Heart right ventricle (tissue), 16 donors: ENCODE data around the gene POLA1. TPM values are rescaled to one million over a fixed set of nuclear protein-coding genes. Genes with fewer than 3 reads are reported as not detected.

Experiments used
- ATAC-seq, 8 donors: fragments of 200-7000 bp; cut with Tn5 transposase; one replicate each; pipeline ENCODE4 v1.9.1; 2020; ENCODE audit warnings: mild to moderate bottlenecking in 8 of 8, moderate library complexity in 8 of 8, moderate number of reproducible peaks in 1 of 8
- DNase-seq, 2 donors: peaks; one replicate each; pipeline ENCODE4 v3.0.0-alpha.2; 2020
- H3K27ac ChIP-seq, 10 donors: fragments of 200-600 bp; sonication (generic) in 2 of 10; one replicate each; pipeline versions ENCODE4 v1.5.0 to v1.8.0; 2020 to 2022; ENCODE audit warnings: mild to moderate bottlenecking in 3 of 10
- H3K27me3 ChIP-seq, 7 donors: fragments of 200-600 bp; one replicate each; pipeline ENCODE4 v1.8.0; 2021 to 2022; ENCODE audit warnings: mild to moderate bottlenecking in 2 of 7
- H3K36me3 ChIP-seq, 9 donors: fragments of 200-600 bp; sonication (generic) in 1 of 9; one replicate each; pipeline versions ENCODE4 v1.5.0 to v1.8.0; 2020 to 2022; ENCODE audit warnings: mild to moderate bottlenecking in 2 of 9
- H3K4me1 ChIP-seq, 9 donors: fragments of 200-600 bp; sonication (generic) in 1 of 9; one replicate each; pipeline versions ENCODE4 v1.5.0 to v1.8.0; 2020 to 2022; ENCODE audit warnings: mild to moderate bottlenecking in 4 of 9
- H3K4me3 ChIP-seq, 10 donors: fragments of 200-600 bp; sonication (generic) in 2 of 10; one replicate each; pipeline versions ENCODE4 v1.5.0 to v1.8.0; 2020 to 2022; ENCODE audit warnings: mild to moderate bottlenecking in 7 of 10, moderate library complexity in 2 of 10
- H3K9me3 ChIP-seq, 11 donors: fragments of 200-600 bp in 10 of 11; sonication (generic) in 2 of 11; one replicate each; pipeline versions ENCODE4 v1.5.0 to v1.8.0; 2013 to 2022; ENCODE audit warnings: mild to moderate bottlenecking in 2 of 11, control low read depth in 1 of 11, moderate library complexity in 1 of 11
- WGBS, 2 donors: extraction: QIAGEN DNeasy Blood & Tissue Kit; methylation state at CpG; one replicate each; pipeline ENCODE4 v1.1.7; 2013; ENCODE audit warnings: inconsistent platforms in 1 of 2; 5-methylcytosine and 5-hydroxymethylcytosine counted together
- intact Hi-C, 10 donors: fragments of 100-400 bp; cut with DNase I; formaldehyde crosslinking; loops; one replicate each; pipeline versions ENCODE4 v1.11.1 to v1.14.2; 2022
- polyA plus RNA-seq, 2 donors: library from polyadenylated mRNA; stranded (reverse); fragments of 200-250 nt; gene quantifications; one replicate each; pipeline ENCODE4 v1.2.3, GENCODE V29; 2013
- total RNA-seq, 10 donors: library from RNA; stranded (reverse); fragmentation: NEBNext Ultra II Directional in 3 of 10; extraction: Animal tissue kit (Norgen Biotek cat#: 25700) in 3 of 10; gene quantifications; one replicate each; pipeline versions ENCODE4 v1.2.1 to v1.2.4, GENCODE V29; 2021 to 2023
- TF ChIP-seq, protein P1 (sequence below), 9 donors: fragments of 200-600 bp; sonication (generic) in 2 of 9; IDR thresholded peaks; one replicate each; pipeline versions ENCODE4 v1.5.0 to v1.8.0; 2021 to 2022; ENCODE audit warnings: antibody characterized with exemption in 9 of 9, mild to moderate bottlenecking in 5 of 9, moderate library complexity in 1 of 9
- donor health status: Arrhythmogenic right ventricular cardiomyopathy.
- donor health status: ischemic (EF 13 %, LVEDD 7.1; RV severe dilation, severe dysfunction).
- donor health status: healthy with polysubstance abuse.
- donor health status: DM: no; HTN: yes; CAD: no.
- donor health status: DM: no; HTN: no; CAD: no.
- donor health status: ischemic (EF 25% LVEDD 6.9; RV normal size, moderate dysfunction).
- donor health status: ischemic (EF 25% LVEDD 5.7; RV mildly dilated, moderate dysfunction).
- donor health status: healthy.
- donor health status: DM: yes; HTN: yes; CAD: no.
- donor health status: Ischemic cardiomyopathy.
- donor health status: ischemic (EF 35%, LVEDD 5.7; RV mildly dilated, moderate dysfunction).
- donor health status: nonischemic (EF 11% LVEDD 7.7; RV severe dilation, severe dysfunction).
- donor health status: DM: yes; HTN: yes; CAD: no.
- donor health status: PGD.
- donor health status: ischemic (EF 29% LVEDD 5.4; RV normal size, mild dysfunction).
- donor health status: nonischemic (EF 23%, LVEDD 6.1; RV moderate dilation, normal function).

POLA1 gene
- total and polyA plus RNA-seq, 12 donors = 2.6 to 8.5 (median 6.1) TPM

DNA sequence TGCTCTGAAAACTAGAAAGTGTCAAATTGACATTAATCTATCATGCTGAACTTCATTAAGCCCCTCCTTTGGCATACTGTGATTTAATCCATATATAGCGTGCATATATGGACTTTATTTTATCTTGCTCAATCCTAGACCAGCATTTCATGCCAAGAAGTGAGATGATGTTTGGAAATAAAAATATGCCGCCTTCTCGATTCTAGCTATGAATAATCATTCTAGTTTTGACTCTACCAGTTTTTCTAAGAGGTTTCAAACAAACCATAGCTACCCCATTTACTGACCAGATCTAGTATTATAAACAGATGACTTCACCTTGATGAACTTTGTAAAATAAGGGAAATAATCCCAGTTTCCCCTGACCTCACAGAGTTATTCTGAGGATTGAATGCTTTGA lies 227.1 kb downstream of the POLA1 start:
- TF ChIP-seq, protein P1, sequence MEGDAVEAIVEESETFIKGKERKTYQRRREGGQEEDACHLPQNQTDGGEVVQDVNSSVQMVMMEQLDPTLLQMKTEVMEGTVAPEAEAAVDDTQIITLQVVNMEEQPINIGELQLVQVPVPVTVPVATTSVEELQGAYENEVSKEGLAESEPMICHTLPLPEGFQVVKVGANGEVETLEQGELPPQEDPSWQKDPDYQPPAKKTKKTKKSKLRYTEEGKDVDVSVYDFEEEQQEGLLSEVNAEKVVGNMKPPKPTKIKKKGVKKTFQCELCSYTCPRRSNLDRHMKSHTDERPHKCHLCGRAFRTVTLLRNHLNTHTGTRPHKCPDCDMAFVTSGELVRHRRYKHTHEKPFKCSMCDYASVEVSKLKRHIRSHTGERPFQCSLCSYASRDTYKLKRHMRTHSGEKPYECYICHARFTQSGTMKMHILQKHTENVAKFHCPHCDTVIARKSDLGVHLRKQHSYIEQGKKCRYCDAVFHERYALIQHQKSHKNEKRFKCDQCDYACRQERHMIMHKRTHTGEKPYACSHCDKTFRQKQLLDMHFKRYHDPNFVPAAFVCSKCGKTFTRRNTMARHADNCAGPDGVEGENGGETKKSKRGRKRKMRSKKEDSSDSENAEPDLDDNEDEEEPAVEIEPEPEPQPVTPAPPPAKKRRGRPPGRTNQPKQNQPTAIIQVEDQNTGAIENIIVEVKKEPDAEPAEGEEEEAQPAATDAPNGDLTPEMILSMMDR (IDR thresholded peaks at IDR 0.05) = no peak
- H3K27me3 ChIP-seq = no peaks in the 10 kb centered on the region
- H3K4me3 ChIP-seq = no peak overlapping the region
- intact Hi-C loops = no loop called here
- no peaks in the 10 kb centered on the region for H3K36me3 ChIP-seq
- ATAC-seq (no peak), DNase-seq (no peak)
- H3K27ac ChIP-seq = no peak overlapping the region
- no peaks in the 10 kb centered on the region for H3K4me1 ChIP-seq
- WGBS, 2 donors = 83 to 87% methylated on average over 3 of the region's 3 CpGs
- H3K9me3 ChIP-seq = no peaks in the 10 kb centered on the region

DNA sequence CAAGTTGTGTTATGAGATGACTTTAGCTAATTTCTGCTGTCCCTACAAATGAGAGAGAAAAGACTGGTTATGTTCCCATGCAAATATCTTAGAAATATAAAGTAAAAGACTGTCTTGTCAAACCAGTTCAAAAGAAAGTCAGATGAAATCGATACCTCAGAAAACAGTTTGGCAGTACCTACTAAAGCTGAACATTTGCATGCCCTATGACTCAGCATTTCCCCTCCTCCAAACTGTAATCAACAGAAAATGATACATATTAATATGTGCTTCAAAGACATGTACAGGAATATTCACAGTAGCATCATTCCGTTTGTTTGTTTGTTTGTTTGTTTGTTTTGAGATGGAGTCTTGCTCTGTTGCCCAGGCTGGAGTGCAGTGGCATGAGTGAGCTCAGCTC lies 231.7 kb downstream of the POLA1 start:
- no peaks in the 10 kb centered on the region for H3K9me3 ChIP-seq
- TF ChIP-seq, protein P1 (IDR thresholded peaks at IDR 0.05) = no peak
- H3K27ac ChIP-seq = no peak overlapping the region
- H3K36me3 ChIP-seq = no peaks in the 10 kb centered on the region
- 90 to 98% methylated on average over 2 of the region's 2 CpGs for WGBS, 2 donors
- no peaks in the 10 kb centered on the region for H3K27me3 ChIP-seq
- no peak for ATAC-seq
- no peak for DNase-seq
- no peaks in the 10 kb centered on the region for H3K4me1 ChIP-seq
- no peak overlapping the region for H3K4me3 ChIP-seq
- intact Hi-C loops = no loop called here

DNA sequence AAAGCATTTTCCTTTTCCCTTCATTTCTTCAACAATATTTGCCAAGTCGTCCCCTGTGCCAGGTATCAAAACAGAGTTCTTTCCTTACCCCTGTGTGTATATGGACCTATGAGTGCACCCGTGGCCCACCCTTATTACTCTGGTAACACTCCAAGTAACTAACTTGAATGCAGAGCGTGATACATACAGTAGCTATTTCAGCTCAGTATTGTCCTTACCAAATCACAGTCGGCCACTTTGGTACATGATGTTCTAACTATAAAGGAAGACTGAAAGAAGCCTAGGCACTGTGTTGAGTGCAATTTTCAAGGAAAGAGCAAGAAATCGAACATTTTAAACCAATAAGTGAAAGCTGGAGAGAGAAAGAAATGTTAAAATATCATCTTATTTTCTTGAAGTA lies 233.7 kb downstream of the POLA1 start:
- TF ChIP-seq, protein P1 (IDR thresholded peaks at IDR 0.05) = no peak
- Histone ChIP-seq H3K4me3 (no peak overlapping the region), H3K27me3 (no peaks in the 10 kb centered on the region), H3K9me3 (no peaks in the 10 kb centered on the region), H3K27ac (no peak overlapping the region), H3K4me1 (no peaks in the 10 kb centered on the region), H3K36me3 (no peaks in the 10 kb centered on the region)
- intact Hi-C loops = no loop called here
- no peak for ATAC-seq
- DNase-seq = no peak
- 92 to 96% methylated on average over 5 of the region's 5 CpGs for WGBS, 2 donors

DNA sequence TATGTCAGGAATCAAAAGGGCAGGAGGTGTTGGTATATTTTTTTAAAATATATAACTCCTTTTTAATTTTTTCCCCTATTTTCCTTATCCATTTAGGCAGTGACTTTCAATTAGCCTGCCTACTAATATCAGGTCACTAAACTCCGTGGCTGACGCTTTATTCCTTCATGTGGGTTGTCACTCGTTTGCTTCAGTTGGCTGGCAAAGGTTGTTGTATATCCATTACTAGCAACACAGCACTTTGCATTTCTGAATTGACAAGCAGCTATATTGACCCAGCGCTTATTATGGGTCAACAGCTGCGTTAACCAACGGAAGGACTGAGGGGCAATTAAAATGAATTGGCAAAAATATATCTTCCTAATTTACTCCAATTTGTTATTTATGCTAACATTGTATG lies 234.4 kb downstream of the POLA1 start:
- TF ChIP-seq, protein P1 (IDR thresholded peaks at IDR 0.05) = no peak
- Histone ChIP-seq H3K4me3 (no peak overlapping the region), H3K4me1 (no peaks in the 10 kb centered on the region), H3K9me3 (no peaks in the 10 kb centered on the region), H3K36me3 (no peaks in the 10 kb centered on the region), H3K27me3 (no peaks in the 10 kb centered on the region), H3K27ac (no peak overlapping the region)
- ATAC-seq = no peak
- 95 to 97% methylated on average over 6 of the region's 6 CpGs for WGBS, 2 donors
- intact Hi-C loops = no loop called here
- no peak for DNase-seq

DNA sequence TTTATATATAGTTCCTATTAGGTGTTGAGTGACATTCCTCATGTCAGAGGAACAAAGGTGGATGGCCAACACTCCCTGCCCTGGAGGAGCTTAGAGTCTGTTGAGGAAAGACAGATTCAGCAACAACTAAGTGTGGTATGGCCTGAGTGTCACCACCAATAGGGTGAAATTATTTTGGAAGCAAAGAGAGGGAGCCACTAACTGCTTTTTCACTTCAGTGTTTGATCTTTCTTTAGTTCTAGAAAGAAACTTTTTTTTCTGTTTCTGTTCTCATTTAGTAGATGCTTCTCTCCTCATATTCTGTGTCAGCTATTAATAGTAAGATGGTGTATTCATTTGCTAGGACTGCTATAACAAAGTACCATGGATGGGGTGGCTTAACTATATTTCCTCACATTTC lies 240.6 kb downstream of the POLA1 start:
- ATAC-seq = no peak
- H3K4me3 ChIP-seq = no peak overlapping the region
- DNase-seq = no peak
- H3K27ac ChIP-seq = no peak overlapping the region
- TF ChIP-seq, protein P1 (IDR thresholded peaks at IDR 0.05) = no peak
- no peaks in the 10 kb centered on the region for H3K9me3 ChIP-seq
- H3K36me3 ChIP-seq = no peaks in the 10 kb centered on the region
- H3K4me1 ChIP-seq = no peaks in the 10 kb centered on the region
- no peaks in the 10 kb centered on the region for H3K27me3 ChIP-seq
- intact Hi-C loops = no loop called here
